ENCODE data around the gene FAM78A. TPM values are rescaled to one million over a fixed set of nuclear protein-coding genes. Genes with fewer than 3 reads are reported as not detected.

The FAM78A gene, protein sequence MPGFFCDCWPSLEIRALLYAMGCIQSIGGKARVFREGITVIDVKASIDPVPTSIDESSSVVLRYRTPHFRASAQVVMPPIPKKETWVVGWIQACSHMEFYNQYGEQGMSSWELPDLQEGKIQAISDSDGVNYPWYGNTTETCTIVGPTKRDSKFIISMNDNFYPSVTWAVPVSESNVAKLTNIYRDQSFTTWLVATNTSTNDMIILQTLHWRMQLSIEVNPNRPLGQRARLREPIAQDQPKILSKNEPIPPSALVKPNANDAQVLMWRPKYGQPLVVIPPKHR
- 1 to 10 TPM in 4 of 5 donors, not detected in 1; 1.2 to 3.5 (median 2.5) TPM for total RNA-seq
- 1 to 10 TPM in 2 of 3 donors, under 1 TPM in 1; 0.85 to 1.6 (median 1.5) TPM for polyA plus RNA-seq
- long read RNA-seq, donor 1 = 0 reads
- long read RNA-seq, donor 2, partial matches to known transcripts = 0 of 1 reads
- long read RNA-seq, donor 2, other reads (novel, unspliced or antisense) = 0 of 1 reads
- long read RNA-seq, donor 3 = 0 reads
- long read RNA-seq, donor 4 = 0 reads
- long read RNA-seq, donor 5, partial matches to known transcripts = 0 of 1 reads
- long read RNA-seq, donor 5, other reads (novel, unspliced or antisense) = 0 of 1 reads
- long read RNA-seq, donor 6 = 0 reads
- long read RNA-seq, donor 7, partial matches to known transcripts = 0 of 1 reads
- long read RNA-seq, donor 7, other reads (novel, unspliced or antisense) = 0 of 1 reads
- long read RNA-seq, donor 8, partial matches to known transcripts = 0 of 1 reads
- long read RNA-seq, donor 8, other reads (novel, unspliced or antisense) = 0 of 1 reads
- long read RNA-seq, donor 9, partial matches to known transcripts = 0 of 1 reads
- long read RNA-seq, donor 9, other reads (novel, unspliced or antisense) = 0 of 1 reads
- long read RNA-seq, donor 10 = 0 reads

GRCh38 chr9:131276094-131276888 lies at the start of gene FAM78A:
FAM78A (minus strand) TSS chr9:131276510; CDS start chr9:131276179, 331 bp downstream.
- intact Hi-C loops (cut with DNase I; ENCODE audit: low total_unique reads) = no loop called here
- WGBS, 5 donors = 7 to 28% (median 9%) methylated on average over 18 to 76 of the region's 76 CpGs
- peak; percentile 57 to 66 for DNase-seq
- no peaks in the 10 kb centered on the region for H3K36me3 ChIP-seq
- TF ChIP-seq POLR2A (IDR thresholded peaks at IDR 0.05) (no peak), POLR2AphosphoS5 (IDR thresholded peaks at IDR 0.05) (no peak), EP300 (IDR thresholded peaks at IDR 0.05) (no peak)
- TF ChIP-seq, protein P1, sequence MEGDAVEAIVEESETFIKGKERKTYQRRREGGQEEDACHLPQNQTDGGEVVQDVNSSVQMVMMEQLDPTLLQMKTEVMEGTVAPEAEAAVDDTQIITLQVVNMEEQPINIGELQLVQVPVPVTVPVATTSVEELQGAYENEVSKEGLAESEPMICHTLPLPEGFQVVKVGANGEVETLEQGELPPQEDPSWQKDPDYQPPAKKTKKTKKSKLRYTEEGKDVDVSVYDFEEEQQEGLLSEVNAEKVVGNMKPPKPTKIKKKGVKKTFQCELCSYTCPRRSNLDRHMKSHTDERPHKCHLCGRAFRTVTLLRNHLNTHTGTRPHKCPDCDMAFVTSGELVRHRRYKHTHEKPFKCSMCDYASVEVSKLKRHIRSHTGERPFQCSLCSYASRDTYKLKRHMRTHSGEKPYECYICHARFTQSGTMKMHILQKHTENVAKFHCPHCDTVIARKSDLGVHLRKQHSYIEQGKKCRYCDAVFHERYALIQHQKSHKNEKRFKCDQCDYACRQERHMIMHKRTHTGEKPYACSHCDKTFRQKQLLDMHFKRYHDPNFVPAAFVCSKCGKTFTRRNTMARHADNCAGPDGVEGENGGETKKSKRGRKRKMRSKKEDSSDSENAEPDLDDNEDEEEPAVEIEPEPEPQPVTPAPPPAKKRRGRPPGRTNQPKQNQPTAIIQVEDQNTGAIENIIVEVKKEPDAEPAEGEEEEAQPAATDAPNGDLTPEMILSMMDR (IDR thresholded peaks at IDR 0.05) = no peak
- H3K9me3 ChIP-seq = no peaks in the 10 kb centered on the region
- H3K27me3 ChIP-seq = peaks cover 0 to 61% (median 7%) of the 10 kb centered on the region in 3 donors
- peak within 1 kb of the TSS; percentile 24 to 84 (median 76) for H3K27ac ChIP-seq
- H3K4me1 ChIP-seq = peaks cover 18 to 46% (median 25%) of the 10 kb centered on the region in 4 donors
- peak within 1 kb of the TSS; percentile 67 to 93 (median 76) for H3K4me3 ChIP-seq

DNA sequence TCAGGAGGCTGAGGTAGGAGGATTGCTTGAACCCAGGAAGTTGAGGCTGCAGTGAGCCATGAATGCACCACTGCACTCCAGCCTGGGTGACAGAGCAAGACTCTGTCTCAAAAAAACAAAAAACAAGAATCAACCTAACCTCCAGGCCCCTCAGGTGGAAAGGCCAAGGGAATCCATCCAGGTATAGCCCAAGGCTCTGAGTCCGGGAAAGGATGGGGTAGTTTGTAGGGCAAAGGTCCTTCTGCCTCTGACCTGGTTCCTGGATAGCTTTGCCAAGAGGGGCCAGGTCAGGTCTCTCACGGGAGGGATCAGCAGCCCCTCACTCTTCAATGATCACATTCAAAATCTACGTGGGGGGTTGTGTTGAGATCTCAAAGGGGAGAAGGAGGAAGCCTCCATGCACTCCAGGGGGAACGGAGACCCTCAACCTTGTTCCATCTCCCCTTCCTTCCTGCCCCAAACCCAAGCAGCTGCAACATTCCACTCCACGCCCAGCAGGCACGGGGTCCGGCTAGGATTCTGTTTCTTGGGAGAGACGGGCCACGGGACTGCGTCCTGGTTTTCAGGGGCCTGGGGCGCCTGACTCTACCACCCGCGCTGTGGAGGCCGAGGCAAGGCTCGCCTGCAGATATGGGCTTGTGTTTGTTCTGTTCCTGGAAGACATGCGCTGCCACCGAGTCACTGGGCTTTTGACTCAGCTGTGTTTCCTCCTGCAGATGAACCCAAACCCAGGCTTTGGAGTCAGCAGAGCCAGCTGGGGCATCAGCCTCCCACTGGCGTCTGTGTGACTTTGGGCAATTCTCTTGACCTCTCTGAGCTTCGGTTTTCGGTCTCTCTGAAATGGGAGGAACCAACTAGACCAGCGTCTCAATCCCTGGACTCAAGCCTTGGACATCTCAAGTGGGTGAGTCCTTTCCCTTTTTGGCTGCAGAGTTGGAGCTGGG lies 48.7 kb upstream of the FAM78A start:
- intact Hi-C loops (cut with DNase I; ENCODE audit: low total_unique reads) = no loop called here
- Histone ChIP-seq H3K27ac (no peak overlapping the region), H3K27me3 (peaks cover 0 to 11% (median 0%) of the 10 kb centered on the region in 3 donors), H3K4me3 (no peak overlapping the region), H3K4me1 (peaks cover 0 to 6% (median 0%) of the 10 kb centered on the region in 4 donors), H3K9me3 (no peaks in the 10 kb centered on the region), H3K36me3 (no peaks in the 10 kb centered on the region)
- TF ChIP-seq POLR2A (IDR thresholded peaks at IDR 0.05) (no peak), EP300 (IDR thresholded peaks at IDR 0.05) (no peak), POLR2AphosphoS5 (IDR thresholded peaks at IDR 0.05) (no peak)
- TF ChIP-seq, protein P1 (IDR thresholded peaks at IDR 0.05) = no peak
- WGBS, 5 donors = 78 to 87% (median 84%) methylated on average over 5 to 21 of the region's 21 CpGs
- DNase-seq = no peak

DNA sequence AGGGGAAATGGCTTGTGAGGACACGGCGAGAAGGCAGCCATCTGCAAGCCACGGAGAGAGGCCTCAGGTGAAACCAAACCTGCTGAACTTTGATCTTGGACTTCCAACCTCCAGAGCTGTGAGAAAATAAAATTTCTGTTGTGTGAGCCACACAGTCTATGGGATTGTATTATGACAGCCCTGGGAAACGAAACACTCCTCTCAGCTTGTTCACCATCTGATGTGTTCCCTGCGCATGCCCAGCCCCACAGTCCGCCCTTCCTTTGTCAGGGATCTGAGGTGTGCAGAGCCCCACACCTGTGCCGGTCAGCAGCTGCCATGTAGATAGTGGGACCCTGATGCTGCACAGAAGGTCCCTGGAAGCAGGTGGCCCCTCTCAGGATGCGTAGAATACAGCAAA lies 47.3 kb upstream of the FAM78A start:
- peak in 1 of 2 donors; percentile 46 for DNase-seq
- peaks cover 0 to 6% (median 0%) of the 10 kb centered on the region in 4 donors for H3K4me1 ChIP-seq
- no peak for TF ChIP-seq EP300 (IDR thresholded peaks at IDR 0.05)
- TF ChIP-seq POLR2A (IDR thresholded peaks at IDR 0.05) = no peak
- no peak for TF ChIP-seq POLR2AphosphoS5 (IDR thresholded peaks at IDR 0.05)
- TF ChIP-seq, protein P1 (IDR thresholded peaks at IDR 0.05) = no peak
- 63 to 89% (median 75%) methylated on average over 8 of the region's 8 CpGs for WGBS, 5 donors
- H3K27ac ChIP-seq = no peak overlapping the region
- H3K27me3 ChIP-seq = peaks cover 0 to 3% (median 0%) of the 10 kb centered on the region in 3 donors
- H3K9me3 ChIP-seq = no peaks in the 10 kb centered on the region
- intact Hi-C loops (cut with DNase I; ENCODE audit: low total_unique reads) = no loop called here
- H3K4me3 ChIP-seq = no peak overlapping the region
- H3K36me3 ChIP-seq = no peaks in the 10 kb centered on the region
